Progenitor cell of endocrine pancreas (in vitro differentiated cells): ENCODE measurements around the gene NMT1. TPM values are rescaled to one million over a fixed set of nuclear protein-coding genes. Genes with fewer than 3 reads are reported as not detected.
A peak's percentile ranks its signal among the peaks of the same experiment; 100 is the strongest.

ENCODE experiments used
- DNase-seq: peaks from one replicate; pipeline ENCODE4 v3.0.0; 2021; ENCODE audit warnings: low spot score; ENCODE audit not compliant: unreplicated experiment
- H3K27ac Mint-ChIP-seq: 2 replicates; pipeline ENCODE4 v1.8.0; 2021; ENCODE audit warnings: mild to moderate bottlenecking, moderate library complexity, mixed read lengths
- H3K27me3 Mint-ChIP-seq: 2 replicates; pipeline ENCODE4 v1.8.0; 2021; ENCODE audit warnings: mixed read lengths
- H3K36me3 Mint-ChIP-seq: 2 replicates; pipeline ENCODE4 v1.8.0; 2022; ENCODE audit warnings: mixed read lengths; ENCODE audit not compliant: insufficient read depth
- H3K4me1 Mint-ChIP-seq: 2 replicates; pipeline ENCODE4 v1.8.0; 2021; ENCODE audit warnings: low read depth, mixed read lengths
- H3K4me3 Mint-ChIP-seq: 2 replicates; pipeline ENCODE4 v1.8.0; 2021; ENCODE audit warnings: low read depth, mild to moderate bottlenecking, moderate library complexity, mixed read lengths
- H3K9me3 Mint-ChIP-seq: 2 replicates; pipeline ENCODE4 v1.8.0; 2021; ENCODE audit warnings: low read depth, mixed read lengths
- CTCF ChIP-seq: fragments of 200-600 bp; sonication (generic); IDR thresholded peaks from one replicate; pipeline ENCODE4 v1.5.0; 2021; ENCODE audit warnings: antibody characterized with exemption, mild to moderate bottlenecking; ENCODE audit not compliant: unreplicated experiment
- total RNA-seq: library from RNA; stranded (reverse); gene quantifications from 2 replicates; pipeline ENCODE4 v1.2.1, GENCODE V29; 2021

Gene NMT1
- total RNA-seq, 1 donor from 2014 or later, result 97.4 TPM

- Mint-ChIP-seq H3K36me3 (peaks cover 3% of the 10 kb centered on the region), H3K4me1 (peaks cover 20% of the 10 kb centered on the region), H3K9me3 (no peaks in the 10 kb centered on the region), H3K27me3 (peaks cover 26% of the 10 kb centered on the region), H3K27ac (no peak overlapping the region), H3K4me3 (no peak overlapping the region)
- DNase-seq, result no peak
- TF ChIP-seq CTCF, result no peak
These were observed 38.3 kb upstream of the NMT1 start for GRCh38 chr17:45022655-45023339.

GRCh38 chr17:45029096-45029495 is 32.0 kb upstream of the NMT1 start:
- H3K36me3 Mint-ChIP-seq, result peaks cover 11% of the 10 kb centered on the region
- DNase-seq, result no peak
- TF ChIP-seq CTCF, result no peak
- no peaks in the 10 kb centered on the region for H3K9me3 Mint-ChIP-seq
- no peak overlapping the region for H3K27ac Mint-ChIP-seq
- H3K4me3 Mint-ChIP-seq, result no peak overlapping the region
- H3K27me3 Mint-ChIP-seq, result no peaks in the 10 kb centered on the region
- no peaks in the 10 kb centered on the region for H3K4me1 Mint-ChIP-seq

- Mint-ChIP-seq H3K4me1 (no peaks in the 10 kb centered on the region), H3K27ac (no peak overlapping the region), H3K9me3 (no peaks in the 10 kb centered on the region), H3K27me3 (no peaks in the 10 kb centered on the region), H3K36me3 (peaks cover 13% of the 10 kb centered on the region), H3K4me3 (no peak overlapping the region)
- DNase-seq, result no peak
- TF ChIP-seq CTCF, result no peak
These were observed 31.2 kb upstream of the NMT1 start for GRCh38 chr17:45029758-45030423.

GRCh38 chr17:45030733-45031132 is 30.4 kb upstream of the NMT1 start:
- H3K27ac Mint-ChIP-seq, result no peak overlapping the region
- H3K4me3 Mint-ChIP-seq, result no peak overlapping the region
- TF ChIP-seq CTCF, result no peak
- no peaks in the 10 kb centered on the region for H3K9me3 Mint-ChIP-seq
- H3K27me3 Mint-ChIP-seq, result no peaks in the 10 kb centered on the region
- H3K36me3 Mint-ChIP-seq, result peaks cover 13% of the 10 kb centered on the region
- no peak for DNase-seq
- H3K4me1 Mint-ChIP-seq, result no peaks in the 10 kb centered on the region

- no peak for DNase-seq
- H3K36me3 Mint-ChIP-seq, result peaks cover 13% of the 10 kb centered on the region
- TF ChIP-seq CTCF, result no peak
- no peak overlapping the region for H3K4me3 Mint-ChIP-seq
- H3K4me1 Mint-ChIP-seq, result no peaks in the 10 kb centered on the region
- no peaks in the 10 kb centered on the region for H3K9me3 Mint-ChIP-seq
- H3K27ac Mint-ChIP-seq, result peak overlapping the region; percentile 80
- no peaks in the 10 kb centered on the region for H3K27me3 Mint-ChIP-seq
These were observed 29.6 kb upstream of the NMT1 start for GRCh38 chr17:45031231-45032173.
